GM23338 (cell line): ENCODE measurements around the gene FLRT2. TPM values are rescaled to one million over a fixed set of nuclear protein-coding genes. Genes with fewer than 3 reads are reported as not detected.

Source experiments
- ATAC-seq: fragments of 200-7000 bp; cut with Tn5 transposase; 3 replicates; pipeline ENCODE4 v1.9.1; 2020
- DNase-seq: peaks from one replicate; pipeline ENCODE4 v3.0.0-alpha.2; 2015; ENCODE audit warnings: low spot score
- H2AFZ ChIP-seq: fragments of 200-600 bp; sonication (generic); 2 replicates; pipeline ENCODE4 v1.8.0; 2016; ENCODE audit warnings: antibody characterized with exemption, mild to moderate bottlenecking, moderate library complexity
- H3F3A ChIP-seq: fragments of 200-600 bp; sonication (generic); replicated peaks from 2 replicates; pipeline ENCODE4 v1.8.0; 2017; ENCODE audit warnings: antibody characterized with exemption, mixed run types, low read depth
- H3K27ac ChIP-seq: fragments of 200-600 bp; sonication (generic); 2 replicates; pipeline ENCODE4 v1.6.1; 2016; ENCODE audit warnings: low read depth
- H3K27me3 ChIP-seq: fragments of 200-600 bp; sonication (generic); 2 replicates; pipeline ENCODE4 v1.8.0; 2016; ENCODE audit warnings: mild to moderate bottlenecking, mixed run types, moderate library complexity; ENCODE audit not compliant: insufficient read depth
- H3K36me3 ChIP-seq: fragments of 200-600 bp; sonication (generic); 2 replicates; pipeline ENCODE4 v1.8.0; 2016; ENCODE audit warnings: mild to moderate bottlenecking; ENCODE audit not compliant: insufficient read depth
- H3K4me1 ChIP-seq: fragments of 200-600 bp; sonication (generic); 2 replicates; pipeline ENCODE4 v1.8.0; 2016; ENCODE audit warnings: mild to moderate bottlenecking, moderate library complexity; ENCODE audit not compliant: insufficient read depth
- H3K4me2 ChIP-seq: fragments of 200-600 bp; sonication (generic); 2 replicates; pipeline ENCODE4 v1.7.1; 2017; ENCODE audit warnings: mixed run types
- H3K4me3 ChIP-seq: fragments of 200-600 bp; sonication (generic); 2 replicates; pipeline ENCODE4 v1.6.1; 2016; ENCODE audit warnings: mixed run types
- H3K79me2 ChIP-seq: fragments of 200-600 bp; sonication (generic); replicated peaks from 2 replicates; pipeline ENCODE4 v1.8.0; 2017; ENCODE audit warnings: mild to moderate bottlenecking; ENCODE audit not compliant: insufficient read depth
- H3K9me2 ChIP-seq: fragments of 200-600 bp; sonication (generic); 2 replicates; pipeline ENCODE4 v1.8.0; 2017; ENCODE audit not compliant: insufficient read depth
- H4K20me1 ChIP-seq: fragments of 200-600 bp; sonication (generic); replicated peaks from 2 replicates; pipeline ENCODE4 v1.8.0; 2017; ENCODE audit warnings: mild to moderate bottlenecking; ENCODE audit not compliant: insufficient read depth
- H3K27ac Mint-ChIP-seq: 2 replicates; pipeline ENCODE4 v1.8.0; 2020; ENCODE audit warnings: inconsistent platforms, mild to moderate bottlenecking, moderate library complexity, mixed read lengths
- H3K27me3 Mint-ChIP-seq: 3 replicates; pipeline ENCODE4 v1.8.0; 2022; ENCODE audit warnings: low read depth, mild to moderate bottlenecking, moderate library complexity, mixed read lengths, inconsistent platforms; ENCODE audit not compliant: insufficient read depth, poor library complexity
- H3K36me3 Mint-ChIP-seq: 3 replicates; pipeline ENCODE4 v1.8.0; 2021; ENCODE audit warnings: low read depth, mild to moderate bottlenecking, inconsistent platforms, moderate library complexity, mixed read lengths
- H3K4me1 Mint-ChIP-seq: 3 replicates; pipeline ENCODE4 v1.8.0; 2020; ENCODE audit warnings: mild to moderate bottlenecking, inconsistent platforms, mixed read lengths
- H3K4me3 Mint-ChIP-seq: 3 replicates; pipeline ENCODE4 v1.8.0; 2021; ENCODE audit warnings: moderate library complexity, mild to moderate bottlenecking, inconsistent platforms, mixed read lengths
- H3K9me3 Mint-ChIP-seq: 3 replicates; pipeline ENCODE4 v1.8.0; 2020; ENCODE audit warnings: moderate library complexity, mild to moderate bottlenecking, inconsistent platforms, mixed read lengths
- CREB1 ChIP-seq: fragments of 250-450 bp; sonication (Bioruptor Pico); IDR thresholded peaks from 2 replicates; pipeline ENCODE4 v1.5.0; 2020; ENCODE audit warnings: low read depth, mild to moderate bottlenecking, moderate library complexity
- CTCF ChIP-seq, 2 experiments: fragments of 200-600 bp in 1 of 2; sonication (generic) in 1 of 2; conservative IDR thresholded peaks; 2 replicates each; pipeline versions ENCODE4 v1.5.1 to v1.6.1; 2016 to 2017; ENCODE audit warnings: antibody characterized with exemption in 2 of 2, low read depth in 2 of 2, mild to moderate bottlenecking in 2 of 2, moderate library complexity in 1 of 2
- ETS1 ChIP-seq: IDR thresholded peaks from 2 replicates; pipeline ENCODE4 v1.6.1; 2016; ENCODE audit warnings: antibody characterized with exemption
- EZH2 ChIP-seq: fragments of 200-600 bp; sonication (generic); IDR thresholded peaks from one replicate; pipeline ENCODE4 v1.8.0; 2017; ENCODE audit warnings: antibody characterized with exemption, mild to moderate bottlenecking, low read depth; ENCODE audit not compliant: unreplicated experiment
- EZH2phosphoT487 ChIP-seq: fragments of 200-600 bp; sonication (generic); IDR thresholded peaks from one replicate; pipeline ENCODE4 v1.8.1; 2018; ENCODE audit warnings: antibody characterized with exemption; ENCODE audit not compliant: unreplicated experiment
- JUNB ChIP-seq: IDR thresholded peaks from one replicate; pipeline ENCODE4 v1.6.1; 2016; ENCODE audit warnings: antibody characterized with exemption; ENCODE audit not compliant: unreplicated experiment
- NANOG ChIP-seq: IDR thresholded peaks from 2 replicates; pipeline ENCODE4 v1.6.1; 2016; ENCODE audit warnings: antibody characterized with exemption, borderline replicate concordance
- POLR2AphosphoS5 ChIP-seq: IDR thresholded peaks from 2 replicates; pipeline ENCODE4 v1.6.1; 2016; ENCODE audit warnings: antibody characterized with exemption, low read depth
- REST ChIP-seq: IDR thresholded peaks from one replicate; pipeline ENCODE4 v1.6.1; 2018; ENCODE audit warnings: antibody characterized with exemption; ENCODE audit not compliant: unreplicated experiment
- STAT1 ChIP-seq: IDR thresholded peaks from one replicate; pipeline ENCODE4 v1.6.1; 2016; ENCODE audit warnings: antibody characterized with exemption; ENCODE audit not compliant: unreplicated experiment
- ZNF114 ChIP-seq: fragments of 250-450 bp; sonication (Bioruptor Pico); IDR thresholded peaks from 2 replicates; pipeline ENCODE4 v1.5.0; 2020; ENCODE audit warnings: mild to moderate bottlenecking, moderate library complexity
- ZNF331 ChIP-seq: fragments of 250-450 bp; sonication (Bioruptor Pico); IDR thresholded peaks from 2 replicates; pipeline ENCODE4 v1.5.0; 2020; ENCODE audit warnings: low read depth, mild to moderate bottlenecking, moderate library complexity
- ZNF462 ChIP-seq: fragments of 250-450 bp; sonication (Bioruptor Pico); IDR thresholded peaks from 2 replicates; pipeline ENCODE4 v1.5.0; 2020; ENCODE audit warnings: mild to moderate bottlenecking, moderate library complexity
- polyA plus RNA-seq: library from polyadenylated mRNA; unstranded; fragments of >200 nt; fragmentation: Nextera tagmentation; extraction: Ambion mirVana; gene quantifications from 2 replicates; pipeline ENCODE4 v1.2.1, GENCODE V29; 2016
- total RNA-seq: library from RNA; depleted of rRNA; stranded (reverse); fragments of >200 nt; shearing (Covaris generic); gene quantifications from 2 replicates; pipeline ENCODE4 v1.2.3, GENCODE V29; 2014

The FLRT2 gene
- total and polyA plus RNA-seq, 2 experiments from 2014 or later: 4.3 to 7.4 TPM

- Histone ChIP-seq H3K4me2 (no peak overlapping the region), H3K4me3 (no peak overlapping the region), H4K20me1 (no peaks in the 10 kb centered on the region), H2AFZ (no peak overlapping the region), H3K79me2 (0 out of 2 replicates have a peak, but pooled peaks cover 3% of the 10 kb centered on the region), H3K27ac (no peak overlapping the region), H3K36me3 (no peaks in the 10 kb centered on the region), H3K9me2 (no peaks in the 10 kb centered on the region), H3K27me3 (no peaks in the 10 kb centered on the region), H3K4me1 (peaks cover 20% of the 10 kb centered on the region), H3F3A (no peaks in the 10 kb centered on the region)
- Mint-ChIP-seq H3K36me3 (no peaks in the 10 kb centered on the region), H3K4me3 (no peak overlapping the region), H3K9me3 (no peaks in the 10 kb centered on the region; the same call in 2 of the 3 replicates), H3K4me1 (peaks cover 23% of the 10 kb centered on the region), H3K27ac (no peak overlapping the region), H3K27me3 (peaks cover 3% of the 10 kb centered on the region)
- no peak for DNase-seq
- ATAC-seq: no peak
- no peak for TF ChIP-seq NANOG
- TF ChIP-seq REST: no peak
- no peak for TF ChIP-seq EZH2phosphoT487
- no peak for TF ChIP-seq ZNF462 (CRISPR knock-in tag)
- no peak for TF ChIP-seq ETS1
- no peak for TF ChIP-seq ZNF114 (CRISPR knock-in tag)
- no peak for TF ChIP-seq JUNB
- no peak for TF ChIP-seq STAT1
- TF ChIP-seq POLR2AphosphoS5: no peak
- TF ChIP-seq CTCF (conservative IDR thresholded peaks at IDR 0.05; ENCODE audit: low read depth in 2 of 2): no peak
- TF ChIP-seq EZH2: no peak
- TF ChIP-seq ZNF331: no peak
- no peak for TF ChIP-seq CREB1 (CRISPR knock-in tag)
Measured at GRCh38 chr14:85581691-85582090, 51.7 kb downstream of the FLRT2 start.
